Endometrial microvascular endothelial cells (primary cell): Measurements from ENCODE around the gene KDM6B. TPM values are rescaled to one million over a fixed set of nuclear protein-coding genes. Genes with fewer than 3 reads are reported as not detected.

Experiments used
- in situ Hi-C: cut with HindIII; loops from 2 replicates; pipeline ENCODE4 v1.10.0; 2017; ENCODE audit warnings: low sequenced_read_pairs, low pct_unique_long_range_greater_than_20kb; ENCODE audit errors: inconsistent ontology term
- total RNA-seq: library from RNA; depleted of rRNA; stranded (reverse); fragments of >200 nt; gene quantifications from one replicate; pipeline ENCODE4 v1.2.3, GENCODE V29; 2015; ENCODE audit errors: inconsistent ontology term

Gene KDM6B
- total RNA-seq, 1 donor from 2014 or later: 1.3 TPM

- in situ Hi-C loops: no loop called here
Measured at GRCh38 chr17:7849130-7849750, 15.2 kb downstream of the KDM6B start.

DNA sequence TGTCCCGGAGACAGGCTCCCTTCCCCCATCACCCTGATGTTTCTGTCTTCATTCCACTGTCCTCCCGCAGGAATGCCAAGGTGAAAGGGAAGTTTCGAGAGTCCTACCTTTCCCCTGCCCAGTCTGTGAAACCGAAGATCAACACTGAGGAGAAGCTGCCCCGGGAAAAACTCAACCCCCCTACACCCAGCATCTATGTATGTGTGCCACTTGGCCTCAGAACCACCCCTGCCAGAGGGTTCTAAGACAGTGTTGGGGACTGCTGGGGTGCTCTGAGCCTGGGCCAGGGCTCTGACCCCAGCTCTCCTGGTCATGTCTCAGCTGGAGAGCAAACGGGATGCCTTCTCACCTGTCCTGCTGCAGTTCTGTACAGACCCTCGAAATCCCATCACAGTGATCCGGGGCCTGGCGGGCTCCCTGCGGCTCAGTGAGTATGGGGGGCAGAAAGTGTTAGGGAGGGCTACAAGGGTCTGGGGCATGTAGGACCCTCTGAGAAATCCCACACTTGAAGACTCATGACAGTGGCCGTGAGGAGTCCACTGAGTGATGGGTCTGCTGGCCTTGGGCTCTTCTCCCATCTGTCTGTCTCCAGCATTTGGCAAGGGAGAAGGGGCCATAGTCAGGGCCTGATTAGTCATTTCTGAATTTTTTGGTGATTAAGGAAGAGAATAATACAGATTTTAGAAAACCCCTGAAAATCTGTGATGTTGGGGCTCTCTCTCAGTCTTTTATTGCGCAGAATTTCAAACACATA, 15.9 kb downstream of the KDM6B start:
- in situ Hi-C loops: no loop called here

- in situ Hi-C loops: no loop called here
Measured at GRCh38 chr17:7850701-7851437, 16.9 kb downstream of the KDM6B start.

GRCh38 chr17:7851438-7852261, 17.6 kb downstream of the KDM6B start:
- in situ Hi-C loops: no loop called here

DNA sequence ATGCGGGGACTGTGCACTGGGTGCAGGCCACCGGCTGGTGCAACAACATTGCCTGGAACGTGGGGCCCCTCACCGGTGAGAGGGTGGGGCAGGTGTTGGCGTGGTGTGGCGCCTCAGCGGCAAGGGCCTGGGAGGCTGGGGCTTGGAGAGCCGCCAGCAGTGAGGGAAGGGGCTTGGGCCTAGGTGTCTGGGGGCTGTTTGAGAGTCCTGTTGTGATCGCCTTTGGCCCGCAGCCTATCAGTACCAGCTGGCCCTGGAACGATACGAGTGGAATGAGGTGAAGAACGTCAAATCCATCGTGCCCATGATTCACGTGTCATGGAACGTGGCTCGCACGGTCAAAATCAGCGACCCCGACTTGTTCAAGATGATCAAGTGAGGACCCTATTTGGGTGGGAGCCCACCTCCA, 18.2 kb downstream of the KDM6B start:
- in situ Hi-C loops: no loop called here

DNA sequence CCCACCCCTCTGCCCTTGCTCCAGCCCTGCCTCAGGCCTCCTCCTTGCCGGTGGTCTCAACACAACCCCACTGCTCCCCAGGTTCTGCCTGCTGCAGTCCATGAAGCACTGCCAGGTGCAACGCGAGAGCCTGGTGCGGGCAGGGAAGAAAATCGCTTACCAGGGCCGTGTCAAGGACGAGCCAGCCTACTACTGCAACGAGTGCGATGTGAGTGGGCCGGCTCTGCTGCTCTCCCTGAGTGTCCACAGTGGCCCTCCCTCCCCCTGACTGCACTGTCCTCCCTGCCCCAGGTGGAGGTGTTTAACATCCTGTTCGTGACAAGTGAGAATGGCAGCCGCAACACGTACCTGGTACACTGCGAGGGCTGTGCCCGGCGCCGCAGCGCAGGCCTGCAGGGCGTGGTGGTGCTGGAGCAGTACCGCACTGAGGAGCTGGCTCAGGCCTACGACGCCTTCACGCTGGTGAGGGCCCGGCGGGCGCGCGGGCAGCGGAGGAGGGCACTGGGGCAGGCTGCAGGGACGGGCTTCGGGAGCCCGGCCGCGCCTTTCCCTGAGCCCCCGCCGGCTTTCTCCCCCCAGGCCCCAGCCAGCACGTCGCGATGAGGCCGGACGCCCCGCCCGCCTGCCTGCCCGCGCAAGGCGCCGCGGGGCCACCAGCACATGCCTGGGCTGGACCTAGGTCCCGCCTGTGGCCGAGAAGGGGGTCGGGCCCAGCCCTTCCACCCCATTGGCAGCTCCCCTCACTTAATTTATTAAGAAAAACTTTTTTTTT, 19.1 kb downstream of the KDM6B start:
- in situ Hi-C loops: no loop called here

GRCh38 chr17:7853691-7854038, 19.6 kb downstream of the KDM6B start:
- in situ Hi-C loops: no loop called here

DNA sequence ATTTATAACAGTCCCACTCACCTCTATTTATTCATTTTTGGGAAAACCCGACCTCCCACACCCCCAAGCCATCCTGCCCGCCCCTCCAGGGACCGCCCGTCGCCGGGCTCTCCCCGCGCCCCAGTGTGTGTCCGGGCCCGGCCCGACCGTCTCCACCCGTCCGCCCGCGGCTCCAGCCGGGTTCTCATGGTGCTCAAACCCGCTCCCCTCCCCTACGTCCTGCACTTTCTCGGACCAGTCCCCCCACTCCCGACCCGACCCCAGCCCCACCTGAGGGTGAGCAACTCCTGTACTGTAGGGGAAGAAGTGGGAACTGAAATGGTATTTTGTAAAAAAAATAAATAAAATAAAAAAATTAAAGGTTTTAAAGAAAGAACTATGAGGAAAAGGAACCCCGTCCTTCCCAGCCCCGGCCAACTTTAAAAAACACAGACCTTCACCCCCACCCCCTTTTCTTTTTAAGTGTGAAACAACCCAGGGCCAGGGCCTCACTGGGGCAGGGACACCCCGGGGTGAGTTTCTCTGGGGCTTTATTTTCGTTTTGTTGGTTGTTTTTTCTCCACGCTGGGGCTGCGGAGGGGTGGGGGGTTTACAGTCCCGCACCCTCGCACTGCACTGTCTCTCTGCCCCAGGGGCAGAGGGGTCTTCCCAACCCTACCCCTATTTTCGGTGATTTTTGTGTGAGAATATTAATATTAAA, 20.2 kb downstream of the KDM6B start:
- in situ Hi-C loops: no loop called here

DNA sequence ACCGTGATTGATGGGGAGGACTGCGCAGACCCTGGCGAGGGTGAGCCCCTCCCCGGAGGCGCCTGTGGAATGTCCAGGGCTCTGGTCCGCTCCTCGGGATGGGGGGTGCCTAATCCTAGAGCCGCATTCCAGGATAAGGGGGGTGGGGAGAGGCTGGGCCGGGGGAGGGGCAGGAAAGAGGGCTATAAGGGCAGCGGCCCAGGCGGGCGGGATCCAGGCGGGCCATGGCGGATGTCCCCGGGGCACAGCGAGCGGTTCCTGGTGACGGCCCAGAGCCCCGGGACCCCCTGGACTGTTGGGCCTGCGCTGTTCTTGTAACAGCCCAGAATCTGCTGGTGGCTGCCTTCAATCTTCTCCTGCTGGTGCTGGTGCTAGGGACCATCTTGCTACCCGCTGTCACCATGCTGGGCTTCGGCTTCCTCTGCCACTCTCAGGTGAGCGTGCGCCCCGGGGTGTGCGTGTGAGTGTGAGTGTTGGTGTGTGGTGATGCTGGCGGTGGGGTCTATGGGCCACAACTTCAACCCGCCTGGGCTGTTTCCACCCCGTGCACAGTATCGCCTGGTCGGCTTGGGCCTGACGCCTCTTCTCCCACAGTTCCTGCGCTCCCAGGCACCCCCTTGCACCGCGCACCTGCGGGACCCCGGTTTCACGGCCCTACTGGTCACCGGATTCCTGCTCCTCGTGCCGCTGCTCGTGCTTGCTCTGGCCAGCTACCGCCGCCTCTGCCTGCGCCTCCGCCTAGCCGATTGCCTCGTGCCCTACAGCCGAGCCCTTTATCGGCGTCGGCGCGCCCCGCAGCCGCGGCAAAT, 21.0 kb downstream of the KDM6B start, which contains the start of gene TMEM88:
TMEM88 (plus strand) TSS at position 216 of the 809 bp plus-strand sequence; CDS start at position 225, 9 bp downstream.
- in situ Hi-C loops: no loop called here

DNA sequence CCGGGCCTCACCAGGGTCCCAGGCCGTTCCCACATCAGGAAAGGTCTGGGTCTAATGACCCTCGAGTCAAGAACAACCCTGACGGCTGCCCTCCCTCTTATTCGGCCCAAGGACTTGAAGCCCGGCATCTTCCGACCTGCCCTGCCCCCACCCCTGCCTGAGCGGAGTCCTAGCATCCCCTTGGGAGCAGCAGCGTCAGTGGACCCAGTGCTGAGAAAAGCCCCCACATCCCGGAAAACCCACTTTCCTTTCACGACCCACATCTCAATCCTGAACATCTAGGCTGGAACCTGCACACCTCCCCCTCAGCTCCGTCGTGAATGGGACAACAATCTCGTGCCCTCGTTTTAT, 21.6 kb downstream of the KDM6B start:
- in situ Hi-C loops: no loop called here

- in situ Hi-C loops: no loop called here
Measured at GRCh38 chr17:7856011-7856810, 22.2 kb downstream of the KDM6B start.

- in situ Hi-C loops: no loop called here
Measured at GRCh38 chr17:7856811-7857712, 23.0 kb downstream of the KDM6B start, which contains the start of gene NAA38. Gene NAA38, minus strand, starts transcription at chr17:7857559. Its CDS starts 96 bp downstream, at chr17:7857463.

GRCh38 chr17:7857713-7858521, 23.9 kb downstream of the KDM6B start, which contains the start of gene CYB5D1:
Gene CYB5D1, plus strand, starts transcription at chr17:7858003. Its CDS starts 132 bp downstream, at chr17:7858135.
- in situ Hi-C loops: no loop called here

GRCh38 chr17:7858522-7858810, 24.4 kb downstream of the KDM6B start:
- in situ Hi-C loops: no loop called here

DNA sequence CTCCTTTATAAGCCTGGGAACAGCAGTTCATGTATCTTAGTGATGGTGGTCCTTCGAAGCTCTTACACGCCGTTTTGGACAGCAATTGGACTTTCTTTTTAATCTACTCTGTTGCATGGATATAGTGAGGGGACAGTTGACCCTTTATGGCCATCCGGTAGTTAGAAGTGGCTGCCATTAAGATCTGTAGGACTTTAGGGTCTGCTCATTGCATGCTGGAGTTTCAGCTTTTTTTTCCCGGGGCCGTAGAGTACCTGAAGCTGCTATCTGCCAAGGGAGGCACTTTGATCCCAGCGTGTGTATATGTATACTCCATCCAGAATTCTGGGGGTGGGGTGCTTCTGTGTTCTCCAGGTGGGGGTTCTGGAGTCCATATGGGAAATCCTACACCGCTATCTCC, 25.0 kb downstream of the KDM6B start:
- in situ Hi-C loops: no loop called here
